ENCODE results near the gene TBX10. TPM values are rescaled to one million over a fixed set of nuclear protein-coding genes. Genes with fewer than 3 reads are reported as not detected.

The TBX10 gene
- total and polyA plus RNA-seq, 2 of the 8 experiments (the other 6 are each of a cell fraction or from before 2014, with no cell fraction given): 0.09 TPM; not detected in 1

DNA sequence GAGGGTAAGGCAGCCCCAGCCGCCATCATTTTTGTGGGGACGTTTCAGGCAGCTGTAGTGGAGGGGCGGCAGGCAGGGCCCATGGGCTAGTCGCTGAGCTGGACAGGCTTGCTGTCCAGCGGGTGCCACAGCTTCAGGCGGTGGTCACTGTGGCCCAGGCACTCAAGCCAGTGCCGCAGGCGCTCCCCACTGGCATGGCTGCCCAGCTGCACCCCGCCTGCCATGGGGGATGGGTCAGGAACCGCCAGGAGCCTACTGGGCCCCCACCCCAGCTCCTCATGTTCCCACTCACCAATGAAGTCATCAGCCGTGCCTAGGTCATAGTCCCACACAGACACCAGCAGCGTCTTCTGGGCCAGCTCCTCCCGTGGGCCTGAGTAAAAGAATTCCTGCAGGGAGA lies 26.8 kb downstream of the TBX10 start:
- H3K4me3 ChIP-seq (ENCODE audit: extremely low read depth in 1 of 4, insufficient read depth in 2 of 4, low read depth in 3 of 4, low read length in 4 of 4): no peak overlapping the region
- no peak overlapping the region for H3K27ac ChIP-seq (ENCODE audit: low read depth, low read length)
- peaks cover 0 to 5% (median 5%) of the 10 kb centered on the region in 4 experiments; a peak in 6 of 7 replicates for H3K27me3 ChIP-seq (replicated peaks in 1 of 4; ENCODE audit: control insufficient read depth in 3 of 4, extremely low read depth in 1 of 4, insufficient read depth in 3 of 4, low read length in 3 of 4)
- no peak overlapping the region for H3K9ac ChIP-seq (replicated peaks in 1 of 4; ENCODE audit: extremely low read depth in 1 of 4, low read depth in 3 of 4, low read length in 3 of 4)
- no peak overlapping the region for H2AK5ac ChIP-seq (ENCODE audit: low read depth, low read length)
- H3K79me2 ChIP-seq (ENCODE audit: control insufficient read depth in 1 of 2, insufficient read depth in 2 of 2, low read length in 2 of 2): peaks cover 0 to under 1% of the 10 kb centered on the region in 2 experiments; a peak in 1 of 4 replicates
- H3K9me3 ChIP-seq (ENCODE audit: insufficient read depth in 2 of 2, low read depth in 1 of 2, low read length in 1 of 2): no peaks in the 10 kb centered on the region
- H4K5ac ChIP-seq (ENCODE audit: insufficient read length, low read depth, low read length): no peak overlapping the region
- DNase-seq (ENCODE audit: low read depth in 1 of 2, low spot score in 2 of 2) (peak in 1 of 2 experiments; percentile 42), FAIRE-seq (no peak)
- no peak overlapping the region for H3K18ac ChIP-seq (ENCODE audit: extremely low read depth, low read length)
- no peak overlapping the region for H2BK20ac ChIP-seq (ENCODE audit: low read length)
- H3K4me2 ChIP-seq (ENCODE audit: insufficient read depth in 1 of 2, low read depth in 2 of 2, low read length in 2 of 2): no peak overlapping the region; a peak in 1 of 4 replicates
- no peak overlapping the region for H2BK15ac ChIP-seq (ENCODE audit: low read length)
- 85% methylated on average over 9 of the region's 13 CpGs; no CpG with 5 or more reads in 1 of the 2 experiments for WGBS, 2 experiments (ENCODE audit: extremely low coverage in 1 of 2, insufficient coverage in 1 of 2, insufficient read length in 1 of 2, insufficient replicate concordance in 2 of 2, low coverage in 1 of 2, low lambda C conversion rate in 2 of 2, missing lambda C conversion rate in 1 of 2)
- peaks cover 5 to 19% (median 12%) of the 10 kb centered on the region in 4 experiments; a peak in 7 of 8 replicates for H3K36me3 ChIP-seq (ENCODE audit: control insufficient read depth in 2 of 4, insufficient read depth in 4 of 4, low read length in 3 of 4)
- H2BK120ac ChIP-seq (replicated peaks; ENCODE audit: low read depth, low read length): no peak overlapping the region
- ChIA-PET CTCF (ENCODE audit: partially characterized antibody) (interaction anchor here (0.6 to 7.3 kb wide), 10 partner anchors 8 to 1295 kb away, joined by 3 to 117 read pairs (median 4); partner anchors contain the start of genes GSTP1 and NUDT8), POLR2A (ENCODE audit: partially characterized antibody) (interaction anchor here (1.6 to 10.7 kb wide), 3 partner anchors 9 to 29 kb away, joined by 4 to 194 read pairs (median 60); partner anchors contain the start of genes GSTP1 and NUDT8)
- H3K4me1 ChIP-seq (replicated peaks in 1 of 4; ENCODE audit: control insufficient read depth in 3 of 4, insufficient read depth in 4 of 4, low read length in 3 of 4): peaks cover 13 to 36% (median 30%) of the 10 kb centered on the region in 4 experiments
- H3K4ac ChIP-seq (replicated peaks; ENCODE audit: insufficient read length, low read depth, low read length): no peak overlapping the region
- H3K79me1 ChIP-seq (ENCODE audit: low read depth, low read length): no peaks in the 10 kb centered on the region
- H3K23me2 ChIP-seq (ENCODE audit: low read depth, low read length): peaks cover 4% of the 10 kb centered on the region; the same call in 1 of the 2 replicates
- H2AFZ ChIP-seq (ENCODE audit: low read length): no peak overlapping the region
- H3K14ac ChIP-seq (ENCODE audit: insufficient read length): no peak overlapping the region
- H4K91ac ChIP-seq (replicated peaks; ENCODE audit: insufficient read length, low read length): no peak overlapping the region
- H2BK5ac ChIP-seq (ENCODE audit: low read depth, low read length): no peak overlapping the region
- H4K20me1 ChIP-seq (replicated peaks in 1 of 2; ENCODE audit: control insufficient read depth in 1 of 2, insufficient read depth in 2 of 2, low read length in 2 of 2): peaks cover 0 to 6% of the 10 kb centered on the region in 2 experiments
- no peak overlapping the region for H3K56ac ChIP-seq (replicated peaks; ENCODE audit: insufficient read length, low read depth, low read length)
- H3K23ac ChIP-seq (ENCODE audit: insufficient read length): no peak overlapping the region
- H2BK12ac ChIP-seq (ENCODE audit: low read depth, low read length): no peak overlapping the region
- H4K8ac ChIP-seq (ENCODE audit: extremely low read depth, insufficient read depth, low read length): no peak overlapping the region
- TF ChIP-seq TBP (IDR thresholded peaks at IDR 0.05; ENCODE audit: low read depth, low read length) (no peak), NANOG (IDR thresholded peaks at IDR 0.05; ENCODE audit: insufficient read depth, low read depth, low read length, poor library complexity, severe bottlenecking) (no peak), SIRT6 (IDR thresholded peaks at IDR 0.05; ENCODE audit: low read length) (no peak), TEAD4 (IDR thresholded peaks at IDR 0.05; ENCODE audit: low read depth, low read length) (no peak), PHF8 (conservative IDR thresholded peaks at IDR 0.05; ENCODE audit: low read depth, low read length) (no peak)
- TF ChIP-seq, protein P1, sequence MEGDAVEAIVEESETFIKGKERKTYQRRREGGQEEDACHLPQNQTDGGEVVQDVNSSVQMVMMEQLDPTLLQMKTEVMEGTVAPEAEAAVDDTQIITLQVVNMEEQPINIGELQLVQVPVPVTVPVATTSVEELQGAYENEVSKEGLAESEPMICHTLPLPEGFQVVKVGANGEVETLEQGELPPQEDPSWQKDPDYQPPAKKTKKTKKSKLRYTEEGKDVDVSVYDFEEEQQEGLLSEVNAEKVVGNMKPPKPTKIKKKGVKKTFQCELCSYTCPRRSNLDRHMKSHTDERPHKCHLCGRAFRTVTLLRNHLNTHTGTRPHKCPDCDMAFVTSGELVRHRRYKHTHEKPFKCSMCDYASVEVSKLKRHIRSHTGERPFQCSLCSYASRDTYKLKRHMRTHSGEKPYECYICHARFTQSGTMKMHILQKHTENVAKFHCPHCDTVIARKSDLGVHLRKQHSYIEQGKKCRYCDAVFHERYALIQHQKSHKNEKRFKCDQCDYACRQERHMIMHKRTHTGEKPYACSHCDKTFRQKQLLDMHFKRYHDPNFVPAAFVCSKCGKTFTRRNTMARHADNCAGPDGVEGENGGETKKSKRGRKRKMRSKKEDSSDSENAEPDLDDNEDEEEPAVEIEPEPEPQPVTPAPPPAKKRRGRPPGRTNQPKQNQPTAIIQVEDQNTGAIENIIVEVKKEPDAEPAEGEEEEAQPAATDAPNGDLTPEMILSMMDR (IDR thresholded peaks at IDR 0.05; ENCODE audit: control extremely low read depth in 1 of 3, insufficient read depth in 1 of 3, low read depth in 1 of 3, low read length in 3 of 3): no peak
- TF ChIP-seq, protein P2, sequence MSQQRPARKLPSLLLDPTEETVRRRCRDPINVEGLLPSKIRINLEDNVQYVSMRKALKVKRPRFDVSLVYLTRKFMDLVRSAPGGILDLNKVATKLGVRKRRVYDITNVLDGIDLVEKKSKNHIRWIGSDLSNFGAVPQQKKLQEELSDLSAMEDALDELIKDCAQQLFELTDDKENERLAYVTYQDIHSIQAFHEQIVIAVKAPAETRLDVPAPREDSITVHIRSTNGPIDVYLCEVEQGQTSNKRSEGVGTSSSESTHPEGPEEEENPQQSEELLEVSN (IDR thresholded peaks at IDR 0.05): no peak
- TF ChIP-seq, protein P3, sequence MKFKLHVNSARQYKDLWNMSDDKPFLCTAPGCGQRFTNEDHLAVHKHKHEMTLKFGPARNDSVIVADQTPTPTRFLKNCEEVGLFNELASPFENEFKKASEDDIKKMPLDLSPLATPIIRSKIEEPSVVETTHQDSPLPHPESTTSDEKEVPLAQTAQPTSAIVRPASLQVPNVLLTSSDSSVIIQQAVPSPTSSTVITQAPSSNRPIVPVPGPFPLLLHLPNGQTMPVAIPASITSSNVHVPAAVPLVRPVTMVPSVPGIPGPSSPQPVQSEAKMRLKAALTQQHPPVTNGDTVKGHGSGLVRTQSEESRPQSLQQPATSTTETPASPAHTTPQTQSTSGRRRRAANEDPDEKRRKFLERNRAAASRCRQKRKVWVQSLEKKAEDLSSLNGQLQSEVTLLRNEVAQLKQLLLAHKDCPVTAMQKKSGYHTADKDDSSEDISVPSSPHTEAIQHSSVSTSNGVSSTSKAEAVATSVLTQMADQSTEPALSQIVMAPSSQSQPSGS (IDR thresholded peaks at IDR 0.05; ENCODE audit: low read length): no peak
